Occipital lobe (tissue), 2 donors: ENCODE data around the gene CDC73. TPM values are rescaled to one million over a fixed set of nuclear protein-coding genes. Genes with fewer than 3 reads are reported as not detected.
"Not testable (repeated sequence)": the region's sequence is repeated elsewhere in the genome, so short reads cannot be mapped to it uniquely, and the experiment has no call there.

Experiments
- DNase-seq: peaks from one replicate; lab custom pipeline; 2025; lab: John Stamatoyannopoulos, UW
- total RNA-seq: library from RNA; depleted of rRNA; stranded (reverse); fragments of >200 nt; gene quantifications from one replicate; pipeline ENCODE4 v1.2.3, GENCODE V29; 2014

Gene CDC73
- total RNA-seq, 1 donor from 2014 or later = 48.7 TPM

DNA sequence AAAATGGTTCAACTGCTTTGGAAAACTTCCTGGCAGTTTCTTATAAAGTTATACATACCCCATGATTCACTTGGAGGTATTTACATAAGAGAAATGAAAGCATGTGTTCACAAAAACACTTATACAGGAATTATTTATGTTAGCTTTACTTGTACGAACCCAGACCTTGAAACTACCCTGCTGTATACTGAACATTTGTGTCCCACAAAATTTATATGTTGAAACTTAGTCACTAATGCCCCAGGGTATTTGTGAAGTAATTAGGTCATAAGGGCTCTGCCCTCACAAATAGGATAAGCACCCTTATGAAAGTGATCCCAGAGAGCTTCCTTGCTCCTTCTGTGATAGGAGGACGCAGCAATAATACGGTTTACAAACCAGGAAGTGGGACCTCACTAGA lies 107.3 kb downstream of the CDC73 start:
- no peak for DNase-seq

DNA sequence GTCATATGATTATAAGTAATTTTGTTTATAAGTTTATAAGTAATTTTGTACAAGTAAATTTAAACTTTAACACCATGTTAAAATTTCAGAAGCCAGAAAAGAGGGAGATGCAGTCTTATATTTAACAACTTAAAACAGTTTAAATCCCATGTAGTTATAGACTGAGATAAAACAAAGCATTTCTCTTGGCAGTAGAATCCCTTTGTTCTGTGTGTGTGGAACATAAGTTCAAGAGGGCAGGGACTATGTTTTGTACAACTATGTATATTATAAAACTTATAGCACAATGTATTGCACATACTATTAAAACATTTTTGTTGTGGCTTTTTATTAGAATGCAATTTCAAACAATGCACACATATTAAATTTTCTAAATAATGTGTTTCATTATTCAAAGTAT lies 109.3 kb downstream of the CDC73 start:
- DNase-seq = not testable (repeated sequence)

DNA sequence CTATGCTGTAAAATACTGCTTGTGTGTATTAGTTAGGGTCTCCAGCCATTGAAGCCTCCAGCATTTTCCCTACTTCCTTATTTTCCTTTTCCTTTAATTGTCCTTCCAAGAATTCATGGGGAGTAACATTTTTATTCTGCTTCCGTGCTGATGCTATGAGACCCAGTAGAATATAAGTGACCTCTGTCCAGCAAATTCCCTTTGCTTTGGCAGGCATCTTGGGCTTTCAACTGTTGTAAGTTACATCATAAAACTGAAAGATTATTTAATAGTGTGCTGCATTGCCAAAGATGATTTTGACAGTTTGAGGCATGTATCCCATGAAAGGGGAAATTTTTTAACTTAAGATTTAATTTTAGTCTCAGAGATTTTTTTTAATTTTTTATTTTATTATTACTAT lies 112.7 kb downstream of the CDC73 start:
- no peak for DNase-seq

DNA sequence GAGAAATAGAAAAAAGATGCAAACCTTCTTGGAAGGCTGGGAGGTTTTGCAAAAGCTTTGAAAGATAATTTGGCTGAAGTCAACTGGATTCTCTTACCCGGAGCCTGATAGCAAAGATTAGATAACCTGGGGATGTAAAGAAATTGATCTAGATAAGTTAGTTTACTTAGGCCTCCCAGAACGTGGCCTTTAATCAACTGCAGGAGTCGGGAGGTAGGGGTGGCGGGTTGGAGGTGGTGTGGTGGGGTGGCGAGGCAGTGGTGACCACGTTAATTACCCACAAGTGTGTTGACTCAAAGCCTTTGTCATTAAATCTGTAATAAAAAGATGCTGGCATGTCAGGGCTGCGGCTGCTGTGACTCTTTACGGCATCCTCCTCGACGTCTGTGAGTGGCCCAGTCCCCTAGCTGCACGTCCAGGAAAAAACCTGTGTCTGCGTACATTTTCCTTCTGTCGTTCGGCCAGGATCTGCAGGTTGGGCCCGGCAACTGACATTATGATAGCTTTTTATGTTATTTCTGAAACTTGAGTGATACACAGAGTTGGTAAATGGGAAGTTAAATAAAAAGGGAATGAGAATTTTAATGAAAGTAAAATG lies 115.6 kb downstream of the CDC73 start:
- DNase-seq = no peak

DNA sequence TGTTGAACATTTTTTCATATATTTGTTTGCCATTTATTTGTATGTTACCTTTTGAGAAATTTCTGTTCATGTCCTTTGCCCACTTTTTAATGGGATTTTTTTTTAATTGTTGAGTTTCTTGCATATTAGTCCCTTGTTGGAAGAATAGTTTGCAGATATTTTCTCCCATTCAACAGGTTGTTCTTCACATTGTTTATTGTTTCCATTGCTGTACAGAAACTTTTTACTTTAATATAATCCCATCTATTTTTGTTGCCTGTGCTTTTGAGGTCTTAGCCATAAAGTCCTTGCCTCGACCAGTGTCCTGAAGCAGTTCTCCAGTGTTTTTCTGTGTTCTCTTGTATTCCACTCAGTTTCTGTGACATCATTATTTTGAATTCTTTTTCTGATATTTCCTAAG lies 118.8 kb downstream of the CDC73 start:
- DNase-seq = no peak

DNA sequence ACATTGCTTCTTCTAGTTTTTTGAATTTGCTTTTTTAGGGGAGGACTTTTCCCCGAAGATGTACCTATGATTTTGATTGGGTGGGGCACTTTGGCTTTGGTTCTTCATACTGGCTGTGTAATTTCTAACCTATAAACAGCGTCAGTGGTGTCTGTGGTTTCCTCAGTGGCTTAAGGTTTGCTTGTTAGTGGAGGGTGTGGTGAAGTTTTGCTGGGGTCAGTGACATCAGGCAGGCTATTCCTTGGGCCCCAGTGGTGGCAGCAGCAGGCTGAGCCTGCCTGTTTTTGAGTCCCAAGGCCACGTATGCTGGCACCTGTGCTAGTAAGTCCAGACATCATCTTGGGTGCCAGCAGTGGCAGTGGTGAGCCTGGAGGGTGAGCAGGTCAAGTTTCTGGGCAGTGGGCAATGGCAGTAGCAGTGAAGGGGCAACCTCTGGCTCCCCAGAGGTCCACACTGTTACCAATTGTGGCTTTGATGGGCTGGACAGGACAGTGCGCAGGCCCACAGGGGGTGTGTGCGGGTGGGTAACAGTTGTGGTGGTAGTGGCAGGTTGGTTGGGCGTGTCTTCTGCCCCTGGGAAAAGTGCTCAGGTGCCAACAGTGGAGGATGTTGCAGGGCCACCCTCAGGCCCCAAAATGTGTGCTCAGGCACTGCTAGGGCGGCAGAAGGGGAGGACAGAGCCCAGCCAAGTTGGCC lies 119.4 kb downstream of the CDC73 start:
- DNase-seq = no peak

DNA sequence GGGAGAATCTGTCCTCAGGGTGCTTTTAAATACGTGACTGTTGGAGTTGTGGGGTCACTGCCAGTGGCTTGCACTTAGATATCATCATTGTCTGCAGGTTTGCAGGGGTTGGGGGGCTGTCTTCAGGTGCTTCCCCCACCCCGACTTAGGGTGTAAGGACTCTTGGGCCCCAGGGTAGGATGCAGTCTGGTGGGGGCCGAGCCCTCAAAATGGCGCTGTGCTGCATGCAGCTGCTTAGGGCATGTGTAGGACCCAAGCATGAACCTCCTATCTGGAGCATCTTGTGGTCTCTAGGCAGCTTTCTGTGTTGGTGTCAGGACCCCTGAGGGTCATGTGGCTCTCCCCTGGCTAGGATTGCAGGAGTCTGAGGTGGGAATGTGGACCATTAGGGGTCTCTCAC lies 120.2 kb downstream of the CDC73 start:
- no peak for DNase-seq

DNA sequence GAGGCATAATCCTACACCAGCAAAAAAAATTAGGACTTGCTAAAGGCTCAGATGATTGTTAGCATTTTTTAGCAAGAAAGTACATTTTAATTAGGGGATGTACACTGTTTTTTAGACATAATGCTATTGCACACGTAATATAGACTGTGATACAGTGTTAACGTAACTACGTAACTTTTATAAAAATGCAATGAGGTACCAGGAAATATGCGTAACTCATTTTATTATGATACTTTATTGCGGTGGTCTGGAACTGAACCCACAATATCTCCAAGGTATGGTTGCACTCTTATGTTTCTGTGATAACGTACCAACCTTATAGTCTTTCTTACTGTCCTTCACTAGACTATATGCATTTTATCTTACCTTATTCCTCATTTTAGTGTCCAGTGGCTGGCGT lies 127.4 kb downstream of the CDC73 start:
- DNase-seq = no peak

DNA sequence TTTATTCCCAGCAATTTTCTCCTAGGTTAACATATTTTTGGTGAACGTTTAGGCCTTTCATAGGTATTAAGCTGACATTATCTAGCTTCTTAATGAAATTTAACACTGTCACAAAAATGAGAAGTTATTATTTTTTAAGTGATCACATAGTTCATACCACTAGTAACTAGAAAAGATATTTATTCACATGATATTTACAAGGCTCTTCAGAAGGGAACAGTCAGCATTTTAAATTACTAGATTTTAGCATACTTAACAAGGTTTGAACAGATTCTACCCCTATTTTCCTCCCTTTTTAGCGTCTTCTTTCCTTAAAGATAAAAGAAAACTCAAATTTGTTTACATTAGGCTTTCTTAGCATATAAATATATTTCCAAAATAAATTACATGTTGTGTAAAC lies 130.1 kb downstream of the CDC73 start:
- no peak for DNase-seq

DNA sequence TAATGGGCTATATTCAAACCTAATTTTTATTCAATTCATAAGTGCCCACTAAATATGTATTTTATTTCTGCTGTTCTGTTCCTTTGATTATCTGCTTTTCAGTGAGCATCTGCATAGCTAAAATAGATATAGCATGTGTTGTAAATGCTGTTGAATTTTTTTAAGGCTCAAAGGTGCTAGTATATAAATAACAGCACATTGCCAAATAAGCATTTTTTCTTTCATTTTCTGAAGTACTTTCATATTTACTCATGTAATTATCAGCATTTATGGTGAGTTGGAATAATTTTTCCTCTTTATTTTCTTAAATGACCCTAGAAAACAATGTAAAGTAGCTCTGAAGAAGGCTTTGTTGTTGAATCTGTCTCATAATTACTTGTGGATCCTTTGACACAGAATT lies 134.2 kb downstream of the CDC73 start:
- DNase-seq = no peak

DNA sequence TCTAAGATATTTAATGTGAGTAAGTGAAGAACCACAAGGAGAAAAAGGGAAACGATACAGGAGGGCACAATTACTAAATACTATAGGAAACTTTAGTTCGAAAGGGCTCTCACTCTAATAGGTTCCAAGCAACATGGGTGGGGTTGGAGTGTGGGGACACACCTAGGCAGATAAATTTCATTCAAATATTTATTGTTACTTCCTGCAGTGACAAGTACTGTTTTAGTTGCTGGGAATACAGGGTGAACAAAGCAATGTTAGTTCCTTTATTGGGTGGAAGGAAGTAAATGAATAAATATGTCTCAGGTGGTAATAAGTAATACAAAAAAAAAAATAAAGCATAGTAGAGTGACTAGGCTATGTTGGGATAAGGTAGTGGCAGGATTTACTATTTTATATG lies 137.8 kb downstream of the CDC73 start:
- DNase-seq = no peak

DNA sequence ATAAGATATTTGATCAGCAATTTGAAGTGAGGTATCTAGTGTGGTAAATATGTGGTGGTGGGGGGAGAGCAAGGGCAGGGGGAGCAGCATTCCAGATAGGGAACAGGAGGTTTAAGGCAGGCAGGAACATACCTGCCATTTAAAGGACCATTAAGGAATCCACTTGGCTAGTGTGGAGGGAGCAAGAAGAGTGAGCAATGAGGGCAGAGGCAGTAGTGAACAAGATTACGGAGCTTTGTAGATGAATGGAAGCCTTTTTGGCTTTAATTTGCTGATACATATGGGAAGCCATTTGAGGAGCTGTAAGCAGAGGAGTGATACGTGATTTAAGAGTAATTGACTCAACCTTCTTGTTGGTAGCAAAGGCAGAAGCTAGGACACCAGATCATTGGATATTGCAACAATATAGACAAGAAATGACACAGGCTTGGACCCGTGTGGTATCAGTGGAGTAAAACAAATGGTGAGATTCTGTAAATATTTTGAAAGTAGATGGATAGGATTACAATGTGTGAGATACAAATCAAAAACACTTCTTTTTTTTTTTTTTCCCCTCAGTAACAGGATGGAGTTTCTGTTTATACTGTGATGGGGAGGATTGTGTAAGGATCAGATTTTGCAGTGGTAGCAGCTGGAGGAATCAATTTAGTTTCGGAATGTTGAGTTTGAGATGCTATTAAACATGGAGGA lies 138.4 kb downstream of the CDC73 start:
- DNase-seq = no peak

DNA sequence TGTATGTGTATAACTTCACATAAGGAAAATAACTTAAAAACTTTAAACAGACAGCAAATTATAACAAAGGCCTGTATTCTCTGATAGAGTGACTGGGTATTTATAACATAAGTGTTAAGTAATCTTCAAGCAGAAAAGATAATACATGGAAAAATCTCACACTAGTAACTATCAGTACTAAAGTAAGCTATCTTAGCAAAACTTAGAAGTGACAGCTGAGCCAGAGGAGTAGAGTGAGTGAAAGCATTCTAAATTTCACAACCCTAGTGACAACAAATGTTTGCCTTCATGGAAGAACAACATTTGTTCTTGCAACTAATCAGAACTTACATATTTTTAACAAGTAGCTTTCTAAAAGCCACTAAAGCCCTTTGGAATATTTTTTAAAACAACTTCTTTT lies 139.1 kb downstream of the CDC73 start:
- DNase-seq = no peak

DNA sequence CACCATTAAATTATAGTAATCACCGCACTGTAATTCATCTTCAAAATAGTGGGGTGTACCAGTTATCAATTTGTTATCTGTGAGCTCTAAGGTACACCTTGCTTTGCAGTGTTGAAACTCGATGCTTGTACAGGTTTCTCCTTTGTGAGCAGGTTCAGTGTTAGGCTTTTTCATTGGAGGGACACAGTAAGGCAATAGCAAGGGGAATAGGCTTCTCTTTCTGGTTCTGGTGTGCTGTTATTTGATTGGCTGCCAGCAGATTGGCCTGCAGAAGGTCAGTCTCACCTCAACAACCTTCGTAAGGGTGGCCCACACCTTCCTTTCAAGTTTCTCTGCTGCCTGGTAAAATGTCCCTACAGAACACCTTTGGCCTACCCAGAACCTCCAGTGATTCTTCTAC lies 140.8 kb downstream of the CDC73 start:
- DNase-seq = no peak

DNA sequence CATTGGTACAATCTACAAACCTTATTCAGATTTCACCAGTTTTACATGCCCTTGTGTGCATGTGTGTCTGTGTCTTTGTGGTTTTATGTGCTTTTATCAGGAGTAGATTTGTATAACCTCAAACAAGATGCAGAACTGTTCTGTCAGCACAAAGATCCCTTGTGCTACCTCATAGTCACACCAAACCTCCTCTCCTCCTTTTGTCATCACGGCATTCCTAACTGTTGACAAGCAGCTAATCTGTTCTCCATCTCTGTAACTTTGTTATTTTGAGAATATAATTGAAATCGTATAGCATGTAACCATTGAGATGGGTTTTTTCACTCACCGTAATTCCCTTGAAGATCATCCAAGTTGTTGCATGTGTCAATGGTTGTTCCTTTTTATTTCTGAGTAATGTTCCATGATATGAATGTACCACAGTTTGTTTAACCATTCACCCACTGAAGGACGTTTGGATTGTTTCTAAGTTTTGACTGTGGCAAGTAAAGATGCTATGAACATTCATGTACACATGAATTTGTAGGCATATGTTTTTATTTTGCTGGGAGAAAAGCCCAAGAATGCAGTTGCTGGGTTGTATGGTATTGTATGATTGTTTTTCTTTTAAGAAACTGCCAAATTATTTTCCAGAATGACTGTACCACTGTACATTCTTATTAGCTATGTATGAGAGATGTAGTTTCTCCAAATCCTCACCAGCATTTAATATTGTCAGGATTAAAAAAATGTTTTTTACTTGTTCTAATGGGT lies 142.7 kb downstream of the CDC73 start:
- DNase-seq = no peak

DNA sequence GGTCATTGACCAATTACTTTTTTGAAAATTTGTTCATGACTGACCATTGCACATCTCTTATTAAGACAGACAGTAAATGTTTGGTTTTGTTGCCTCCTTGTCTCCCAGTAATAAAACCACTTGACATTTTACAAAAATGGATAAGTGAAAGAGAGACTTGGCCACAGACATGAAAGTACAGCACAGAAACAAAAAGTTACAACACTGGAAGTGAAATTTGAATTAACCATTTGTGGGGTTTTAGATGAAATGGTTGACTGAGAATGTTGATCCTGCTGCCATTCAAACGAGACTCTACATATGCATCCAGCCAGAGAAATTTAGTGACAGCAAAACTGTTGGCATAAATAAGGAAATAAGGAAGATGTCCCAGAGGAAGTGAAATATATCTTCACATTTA lies 143.9 kb downstream of the CDC73 start:
- no peak for DNase-seq

DNA sequence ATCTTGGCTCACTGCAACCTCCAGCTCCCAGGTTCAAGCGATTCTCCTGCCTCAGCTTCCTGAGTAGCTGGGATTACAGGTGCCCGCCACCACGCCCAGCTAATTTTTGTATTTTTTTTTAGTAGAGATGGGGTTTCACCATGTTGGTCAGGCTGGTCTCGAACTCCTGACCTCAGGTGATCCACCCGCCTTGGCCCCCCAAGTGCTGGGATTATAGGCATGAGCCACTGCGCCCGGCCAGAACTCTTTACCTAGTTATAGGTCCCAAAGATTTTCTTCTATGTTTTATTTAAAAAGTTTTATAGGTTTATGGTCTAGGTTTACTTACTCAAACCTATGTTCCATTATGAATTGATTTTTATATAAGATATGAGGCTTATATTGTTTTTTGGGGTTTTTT lies 145.0 kb downstream of the CDC73 start:
- not testable (repeated sequence) for DNase-seq

DNA sequence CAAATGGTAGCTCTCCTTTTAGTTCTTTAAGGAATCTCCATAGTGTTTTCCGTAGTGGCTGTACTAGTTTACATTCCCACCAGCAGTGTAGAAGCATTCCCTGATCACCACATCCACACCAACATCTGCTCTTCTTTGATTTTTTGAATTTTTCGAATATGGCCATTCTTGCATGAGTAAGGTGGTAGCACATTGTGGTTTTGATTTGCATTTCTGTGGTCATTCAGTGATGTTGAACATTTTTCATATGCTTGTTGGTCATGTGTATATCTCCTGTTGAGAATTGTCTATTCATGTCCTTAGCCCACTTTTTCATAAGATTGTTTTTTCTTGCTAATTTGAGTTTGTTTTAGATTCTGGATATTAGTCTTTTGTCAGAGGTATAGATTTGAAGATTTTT lies 149.2 kb downstream of the CDC73 start:
- no peak for DNase-seq

DNA sequence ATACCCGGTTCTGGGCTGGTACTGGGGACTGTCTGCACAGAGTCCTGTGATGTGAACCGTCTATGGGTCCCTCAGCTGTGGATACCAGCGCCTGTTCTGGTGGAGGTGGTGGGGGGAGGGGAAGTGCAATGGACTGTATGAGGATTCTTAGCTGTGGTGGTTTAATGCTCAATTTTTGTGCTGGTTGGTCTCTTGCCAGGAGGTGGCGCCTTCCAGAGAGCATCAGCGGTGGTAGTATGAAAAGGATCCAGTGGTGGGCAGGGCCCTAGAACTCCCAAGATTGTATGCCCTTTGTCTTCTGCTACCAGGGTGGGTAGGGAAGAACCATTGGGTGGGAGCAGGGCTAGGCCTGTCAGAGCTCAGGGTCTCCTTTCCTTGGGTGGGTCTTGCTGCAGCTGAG lies 153.9 kb downstream of the CDC73 start:
- no peak for DNase-seq

DNA sequence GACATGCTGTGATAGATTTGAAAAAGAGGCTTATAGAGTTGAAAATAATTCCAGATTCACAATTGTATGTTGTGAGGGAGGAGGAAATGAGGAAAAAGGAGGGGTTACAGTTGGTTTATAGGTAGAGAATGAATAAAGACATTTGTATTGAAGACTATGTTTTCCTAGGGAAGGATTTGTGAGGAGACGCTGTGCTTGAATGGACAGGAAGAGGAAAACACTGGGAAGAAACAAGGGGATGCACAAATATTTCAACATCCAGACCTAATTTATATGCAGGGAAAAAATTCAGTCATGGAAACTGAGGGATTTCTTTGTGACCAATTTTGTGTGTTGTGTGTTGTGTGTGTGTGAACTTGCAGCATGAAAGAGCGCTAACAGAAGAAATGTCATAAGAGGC lies 157.1 kb downstream of the CDC73 start:
- DNase-seq = no peak

DNA sequence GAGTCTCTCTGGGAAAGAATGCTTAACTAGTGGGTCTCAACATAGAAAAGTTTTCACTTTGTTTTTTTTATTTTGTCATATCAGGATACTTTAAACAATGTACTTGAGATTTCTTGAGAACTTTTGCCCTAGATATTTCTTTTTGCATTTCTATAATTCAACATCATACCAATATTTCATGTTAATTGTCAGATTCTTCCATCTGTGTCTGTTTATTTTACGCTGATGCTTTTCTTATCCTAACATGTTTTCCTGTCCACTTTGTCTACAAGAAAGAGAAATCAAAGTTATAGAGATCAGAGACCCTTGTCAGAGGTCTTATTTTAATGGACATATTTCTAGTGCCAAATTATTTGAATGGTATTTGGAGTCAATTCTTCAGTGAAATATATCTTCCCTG lies 160.1 kb downstream of the CDC73 start:
- DNase-seq = no peak

DNA sequence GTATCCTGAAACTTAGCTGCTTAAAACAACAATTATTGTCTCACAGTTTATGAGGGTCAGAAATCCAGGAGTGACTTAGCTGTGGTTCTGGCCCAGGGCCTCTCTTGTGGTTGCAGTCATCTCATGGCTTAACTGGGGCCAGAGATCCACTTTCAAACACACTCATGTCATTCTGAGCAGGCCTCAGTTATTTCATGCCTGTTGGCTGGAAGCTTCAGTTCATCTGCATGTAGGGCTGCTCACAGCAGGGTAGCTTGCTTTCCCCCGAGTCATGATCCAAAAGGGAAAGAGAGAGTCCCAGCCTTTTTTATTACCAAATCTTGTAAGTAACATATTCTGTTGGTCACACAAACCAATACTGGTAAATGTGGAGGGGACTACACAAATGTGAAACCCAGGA lies 161.2 kb downstream of the CDC73 start:
- no peak for DNase-seq
